Measurements from ENCODE around the gene C11orf54.

GRCh38 chr11:93735627-93736026 lies 5.8 kb upstream of the C11orf54 start:
- TF ChIP-seq EZH2 (IDR thresholded peaks at IDR 0.05; ENCODE audit: low read length, missing control alignments) (no peak), CTCF (conservative IDR thresholded peaks at IDR 0.05 in 1 of 2, IDR thresholded peaks at IDR 0.05 in 1 of 2; ENCODE audit: low read depth in 1 of 2, low read length in 2 of 2) (no peak)
